CD4-positive, alpha-beta T cell treated with Interleukin-6 at 100 ng/mL for 8 hours (primary cell): ENCODE data around the gene KIF3B.
"Not testable (repeated sequence)": the region's sequence is repeated elsewhere in the genome, so short reads cannot be mapped to it uniquely, and the experiment has no call there.

ENCODE experiments used
- DNase-seq: peaks from one replicate; pipeline ENCODE4 v3.0.0-alpha.2; 2020; ENCODE audit warnings: mixed read lengths, low spot score

Gene KIF3B

DNA sequence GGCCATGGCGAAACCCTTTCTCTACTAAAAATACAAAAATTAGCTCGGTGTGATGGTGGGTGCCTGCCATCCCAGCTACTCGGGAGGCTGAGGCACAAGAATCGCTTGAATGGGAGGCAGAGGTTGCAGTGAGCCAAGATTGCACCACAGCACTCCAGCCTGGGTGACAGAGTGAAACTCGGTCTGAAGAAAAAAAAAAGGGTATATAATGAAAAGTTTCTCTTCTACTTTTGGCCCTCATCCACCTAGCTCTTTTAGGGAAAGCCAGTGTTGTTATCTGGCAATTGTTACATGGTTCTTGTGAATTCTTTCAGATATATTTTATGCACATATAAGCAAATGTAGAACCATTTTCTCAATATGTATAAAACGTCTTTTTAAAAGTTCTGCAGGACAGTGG, 19.0 kb downstream of the KIF3B start:
- DNase-seq: no peak

DNA sequence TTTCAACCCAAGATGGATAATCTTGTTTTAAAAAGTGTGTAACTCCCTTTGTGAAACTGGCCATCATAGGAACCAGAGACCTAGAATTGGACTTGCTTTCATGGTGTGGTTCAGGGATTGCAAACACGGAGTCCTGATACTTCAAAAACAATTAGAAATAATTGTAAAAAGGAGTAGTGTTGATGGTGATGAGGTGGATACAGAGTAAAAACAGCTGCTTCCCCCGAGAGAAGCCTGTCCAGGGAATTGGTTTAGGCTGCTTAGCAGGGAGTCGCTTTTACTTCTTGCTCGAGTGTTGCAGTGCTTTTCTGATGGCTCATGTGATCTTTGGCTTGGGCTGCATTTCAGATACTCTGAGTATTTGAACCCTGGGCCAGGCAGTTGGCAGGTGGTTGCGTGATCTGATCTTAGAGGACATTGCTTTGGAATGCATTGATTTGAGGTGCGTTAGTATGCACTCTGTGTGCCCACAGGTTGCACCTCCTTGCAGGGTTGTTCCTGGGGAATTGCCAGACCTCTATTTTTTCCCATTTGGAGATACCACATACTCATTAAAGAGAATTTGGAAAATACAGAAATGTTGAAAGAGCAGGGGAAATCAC, 19.5 kb downstream of the KIF3B start:
- DNase-seq: no peak

DNA sequence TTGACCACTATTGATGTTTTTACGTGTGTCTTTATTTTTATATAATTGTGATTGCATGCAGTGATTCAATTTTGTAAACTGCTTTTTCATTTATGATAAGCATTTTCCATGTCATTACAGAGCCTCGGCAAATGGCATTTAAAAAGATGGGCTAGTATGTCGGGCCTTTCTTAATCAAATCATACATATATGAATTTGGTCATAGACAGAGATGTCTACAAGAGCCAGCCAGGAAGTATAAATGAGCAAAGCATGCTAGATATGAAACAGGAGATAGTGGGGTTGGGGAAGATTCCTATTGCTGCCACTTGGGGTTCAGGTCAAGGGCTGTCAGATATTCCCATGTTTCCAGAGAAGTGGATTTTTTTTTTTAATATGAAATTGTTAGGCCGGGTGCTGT, 20.0 kb downstream of the KIF3B start:
- no peak for DNase-seq

DNA sequence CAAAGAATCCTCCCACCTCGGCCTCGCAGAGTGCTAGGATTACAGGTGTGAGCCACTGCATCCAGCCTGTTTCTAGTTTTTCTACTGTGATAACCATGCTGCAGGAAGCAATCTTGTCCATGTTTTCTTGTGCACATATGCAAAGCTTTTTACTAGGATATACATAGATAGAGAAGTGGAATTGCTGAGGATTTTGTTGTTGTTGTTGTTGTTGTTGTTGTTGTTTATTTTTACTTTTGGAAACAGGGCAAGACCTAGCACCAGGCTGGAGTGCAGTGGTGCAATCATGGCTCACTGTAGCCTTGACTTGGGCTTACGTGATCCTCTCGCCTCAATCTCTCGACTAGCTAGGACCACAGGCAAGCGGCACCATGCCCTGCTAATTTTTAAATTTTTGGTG, 23.2 kb downstream of the KIF3B start:
- no peak for DNase-seq

DNA sequence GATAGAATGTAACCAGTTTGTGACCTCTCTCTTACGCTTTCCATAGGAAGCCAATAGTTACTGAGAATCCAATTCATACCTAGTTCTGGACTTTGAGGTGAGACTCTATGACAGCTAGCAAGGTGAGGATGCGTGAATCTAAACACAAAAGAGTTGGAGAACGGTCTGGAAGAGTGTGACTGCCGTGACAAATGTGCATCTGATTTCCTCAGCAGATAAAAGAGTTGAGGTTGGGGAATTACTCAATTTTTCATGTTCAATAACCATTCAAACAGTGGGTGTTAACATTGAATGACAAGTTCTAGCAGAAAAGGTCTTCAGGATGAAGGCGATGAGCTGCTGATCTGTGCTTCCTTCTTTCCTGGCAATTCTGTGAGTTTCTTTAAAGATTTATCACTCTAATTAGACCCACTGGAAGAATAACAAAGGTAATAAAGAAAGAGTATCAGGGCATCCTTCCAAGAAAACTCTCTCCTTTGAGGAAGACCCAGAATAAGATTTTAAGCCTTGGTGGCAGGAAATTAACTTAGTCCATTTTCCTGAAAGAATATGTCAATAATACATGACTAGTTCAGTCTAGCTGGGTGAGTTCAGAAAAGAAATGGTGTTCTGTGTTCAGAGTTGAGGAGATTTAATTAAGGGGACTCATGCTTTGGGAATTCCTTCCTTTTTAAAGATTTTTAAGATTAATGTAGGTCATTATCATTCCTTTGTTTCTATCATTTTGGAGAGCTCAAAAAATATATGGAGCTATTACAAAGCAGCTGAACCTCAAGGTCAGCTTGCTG, 24.5 kb downstream of the KIF3B start:
- DNase-seq: no peak

DNA sequence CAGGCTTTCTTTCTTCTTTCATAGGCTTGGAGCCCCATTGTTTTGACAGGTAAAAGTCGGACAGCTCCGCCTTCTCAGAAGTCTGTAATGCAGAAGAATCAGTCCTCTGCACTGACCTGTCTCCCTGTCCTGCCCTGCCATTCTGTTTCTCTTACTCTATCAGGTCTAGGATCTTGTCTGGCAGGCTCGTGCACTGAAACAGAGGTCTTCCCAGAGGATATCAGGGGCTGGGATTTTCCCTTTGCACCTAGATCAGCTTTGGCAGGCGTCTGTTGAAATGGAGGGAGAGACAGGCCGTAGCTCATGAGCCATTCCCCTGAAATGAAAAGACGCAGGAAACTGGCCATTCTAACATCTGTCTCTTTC, 25.0 kb downstream of the KIF3B start:
- DNase-seq: no peak

DNA sequence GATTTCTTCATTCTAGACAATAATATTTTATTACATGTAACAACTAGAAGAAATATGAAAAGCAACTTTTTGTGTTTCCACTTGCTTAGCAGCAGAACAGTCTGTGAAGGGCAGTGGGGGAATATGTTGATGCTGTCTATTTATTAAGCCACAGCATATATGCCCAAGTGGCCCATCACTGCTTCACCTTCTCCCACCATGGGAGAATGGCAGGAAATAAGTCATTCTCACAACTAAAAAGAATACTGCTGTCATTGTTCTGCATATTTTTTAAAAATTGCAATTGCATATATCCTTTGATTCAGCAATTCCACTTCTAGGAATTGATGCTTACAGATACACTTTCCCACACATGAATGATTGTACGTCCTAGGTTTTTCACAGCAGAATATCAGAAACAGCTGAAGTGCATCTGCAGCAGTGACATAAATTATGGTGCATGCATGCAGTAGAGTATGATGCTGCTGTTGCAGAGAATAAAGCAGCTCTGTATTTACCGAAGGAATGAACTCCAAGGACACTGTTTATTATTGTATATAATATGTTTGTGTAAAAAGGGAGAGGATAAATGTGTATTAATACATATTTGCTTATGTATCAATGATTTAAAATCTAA, 26.8 kb downstream of the KIF3B start:
- no peak for DNase-seq

DNA sequence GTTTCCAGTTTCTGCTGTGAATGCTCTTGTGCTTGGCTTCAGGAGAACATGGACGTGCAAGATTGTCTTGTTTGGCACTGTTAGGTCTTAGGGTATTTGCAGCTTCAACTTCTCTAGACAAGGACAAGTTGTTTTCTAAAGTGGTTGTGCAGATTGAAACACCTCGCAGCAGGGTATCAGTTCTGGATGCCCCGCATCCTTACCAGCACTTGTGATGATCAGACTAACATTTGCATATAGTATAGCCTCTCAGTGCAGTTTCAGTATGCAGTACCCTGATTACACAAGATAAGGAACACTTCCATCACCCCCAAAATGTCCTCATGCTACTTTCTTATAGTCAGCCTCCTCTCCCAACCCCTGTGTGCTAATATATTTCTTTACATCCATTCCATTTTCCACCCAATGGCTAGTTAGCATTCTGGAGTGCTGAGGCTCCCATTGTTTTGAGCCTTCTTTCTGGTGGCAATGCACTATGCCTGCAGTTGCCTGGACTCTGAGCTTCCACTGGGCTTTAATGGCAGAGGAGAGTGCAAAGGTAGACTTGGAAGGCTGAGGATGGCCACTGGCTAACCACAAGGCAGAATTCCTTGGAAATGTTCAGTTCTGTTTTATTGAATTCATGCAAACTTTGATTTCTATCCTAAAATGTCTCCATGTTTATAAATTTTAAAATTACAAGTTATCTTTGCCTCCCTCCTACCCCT, 35.4 kb downstream of the KIF3B start:
- DNase-seq: no peak

DNA sequence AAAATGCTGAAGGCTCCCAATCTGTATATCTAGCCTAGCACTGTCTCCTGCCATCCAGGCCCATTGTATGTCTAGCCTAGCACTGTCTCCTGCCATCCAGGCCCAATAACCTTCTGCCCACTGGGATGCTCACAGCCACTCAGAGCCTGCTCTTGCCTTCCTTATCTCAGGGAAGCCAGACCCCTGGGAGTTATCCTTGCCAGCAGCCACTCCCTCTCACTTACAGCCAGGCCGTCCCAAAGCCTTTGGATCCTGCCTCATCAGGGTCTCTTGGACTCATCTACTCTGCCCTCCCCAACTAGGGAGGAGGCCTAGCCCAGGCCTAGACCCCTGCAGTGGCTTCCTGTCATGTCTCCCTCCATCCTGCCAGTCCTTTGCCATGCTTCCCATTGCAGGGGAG, 37.3 kb downstream of the KIF3B start:
- DNase-seq: no peak

DNA sequence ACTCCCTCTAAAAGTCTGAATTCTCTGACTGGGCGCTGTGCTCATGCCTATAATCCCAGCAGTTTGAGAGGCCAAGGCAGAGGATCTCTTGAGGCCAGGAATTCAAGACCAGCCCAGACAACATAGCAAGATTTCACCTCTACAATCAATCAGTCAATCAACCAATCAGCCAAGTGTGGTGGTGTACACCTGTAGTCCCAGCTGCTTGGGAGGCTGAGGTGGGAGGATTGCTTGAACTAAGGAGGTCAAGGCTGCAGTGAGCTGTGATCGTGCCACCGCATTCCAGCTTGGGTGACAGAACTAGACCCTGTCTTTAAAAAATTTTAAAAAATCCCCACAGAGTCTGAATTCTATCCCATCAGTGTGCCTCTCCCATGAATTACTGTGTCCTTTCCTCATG, 37.9 kb downstream of the KIF3B start:
- DNase-seq: no peak

DNA sequence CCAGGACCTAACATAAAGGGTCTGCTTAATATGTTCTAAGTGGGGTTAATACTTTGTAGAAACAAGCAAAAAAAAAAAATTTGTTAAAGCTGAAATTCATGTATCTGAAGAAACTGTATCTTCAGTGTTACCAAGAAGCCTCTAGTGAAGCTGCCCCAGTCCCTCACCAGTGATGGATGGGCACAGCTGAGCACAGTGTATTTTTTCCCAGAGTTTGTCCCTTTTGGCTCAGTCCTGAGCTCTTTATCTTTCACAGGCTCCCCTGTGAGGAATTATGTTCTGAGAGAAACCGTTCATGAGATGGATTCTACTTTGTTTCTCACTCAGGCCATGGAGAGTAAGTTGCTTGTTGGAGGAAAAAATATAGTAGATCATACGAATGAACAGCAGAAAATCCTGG, 38.4 kb downstream of the KIF3B start:
- DNase-seq: no peak

DNA sequence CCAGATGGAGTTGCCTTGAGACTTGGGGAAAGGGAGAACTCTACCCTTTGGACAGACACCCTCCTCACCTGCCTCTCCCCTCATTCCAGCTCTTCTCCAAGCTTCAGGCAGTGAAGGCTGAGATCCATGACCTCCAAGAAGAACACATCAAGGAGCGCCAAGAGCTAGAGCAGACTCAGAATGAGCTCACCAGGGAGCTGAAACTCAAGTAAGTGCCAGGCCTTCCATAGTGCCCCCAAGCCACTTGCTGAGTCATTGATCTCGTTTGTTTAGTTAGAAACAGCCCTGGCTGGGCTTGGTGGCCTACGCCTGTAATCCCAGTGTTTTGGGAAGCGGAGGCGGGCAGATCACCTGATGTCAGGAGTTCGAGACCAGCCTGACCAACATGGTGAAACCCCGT, 39.2 kb downstream of the KIF3B start:
- DNase-seq: no peak

DNA sequence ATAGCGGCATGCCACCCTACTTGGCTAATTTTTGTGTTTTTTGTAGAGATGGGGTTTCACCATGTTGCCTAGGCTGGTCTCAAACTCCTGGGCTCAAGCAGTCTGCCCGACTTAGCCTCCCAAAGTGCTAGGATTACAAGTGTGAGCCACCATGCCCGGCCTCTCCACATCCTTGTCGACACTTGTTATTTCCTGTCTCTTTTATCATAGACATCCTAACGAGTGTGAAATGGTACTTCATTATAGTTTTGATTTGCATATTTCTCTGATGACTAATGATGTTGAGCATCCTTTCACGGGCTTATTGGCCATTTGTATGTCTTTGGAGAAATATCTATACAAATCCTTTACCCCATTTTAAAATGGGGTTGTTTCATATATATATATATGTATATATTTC, 41.6 kb downstream of the KIF3B start:
- no peak for DNase-seq

DNA sequence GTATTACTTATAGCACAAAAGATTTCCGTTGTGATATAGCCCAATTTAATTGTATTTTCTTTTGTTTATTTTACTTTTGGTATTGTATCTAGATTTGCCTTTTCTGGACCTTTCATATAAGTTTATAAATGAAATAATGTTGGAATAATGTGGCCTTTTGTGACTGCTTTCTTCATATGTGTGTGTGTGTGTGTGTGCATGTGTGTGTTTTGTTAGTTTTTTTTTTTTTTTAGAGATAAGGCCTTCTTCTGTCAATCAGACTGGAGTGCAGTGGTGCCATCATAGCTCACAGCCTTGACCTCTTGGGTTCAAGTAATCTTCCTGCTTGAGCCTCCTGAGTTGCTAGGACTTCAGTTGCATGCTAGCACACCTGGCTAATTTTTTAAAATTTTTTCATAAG, 42.9 kb downstream of the KIF3B start:
- DNase-seq: no peak

DNA sequence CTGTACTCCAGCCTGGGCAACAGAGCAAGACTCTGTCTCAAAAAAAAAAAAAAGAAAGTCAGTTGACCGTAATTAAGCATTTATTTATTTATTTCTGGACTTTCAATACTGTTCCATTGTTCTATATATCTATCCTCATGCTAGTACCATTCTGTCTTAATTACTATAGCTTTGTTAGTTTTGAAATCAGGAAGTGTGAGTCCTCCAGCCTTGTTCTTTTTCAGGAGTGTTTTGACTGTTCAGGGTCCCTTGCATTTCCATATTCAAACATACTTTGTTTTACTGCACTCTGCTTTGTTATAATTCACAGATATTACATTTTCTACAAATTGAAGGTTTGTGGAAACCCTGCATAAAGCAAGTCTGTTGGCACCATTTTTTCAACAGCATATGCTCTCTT, 43.9 kb downstream of the KIF3B start:
- DNase-seq: no peak

DNA sequence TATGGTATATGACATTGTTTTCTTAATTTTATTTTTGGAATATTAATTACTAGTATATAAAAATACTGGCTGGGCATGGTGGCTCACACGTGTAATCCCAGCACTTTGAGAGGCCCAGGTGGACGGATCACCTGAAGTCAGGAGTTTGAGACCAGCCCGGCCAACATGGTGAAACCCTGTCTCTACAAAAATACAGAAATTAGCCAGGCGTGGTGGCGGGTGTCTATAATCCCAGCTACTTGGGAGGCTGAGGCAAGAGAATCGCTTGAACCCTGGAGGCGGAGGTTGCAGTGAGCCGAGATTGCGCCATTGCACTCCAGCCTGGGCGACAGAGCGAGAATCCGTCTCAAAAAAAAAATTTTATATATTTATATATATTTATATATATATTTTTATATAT, 44.8 kb downstream of the KIF3B start:
- DNase-seq: not testable (repeated sequence)

DNA sequence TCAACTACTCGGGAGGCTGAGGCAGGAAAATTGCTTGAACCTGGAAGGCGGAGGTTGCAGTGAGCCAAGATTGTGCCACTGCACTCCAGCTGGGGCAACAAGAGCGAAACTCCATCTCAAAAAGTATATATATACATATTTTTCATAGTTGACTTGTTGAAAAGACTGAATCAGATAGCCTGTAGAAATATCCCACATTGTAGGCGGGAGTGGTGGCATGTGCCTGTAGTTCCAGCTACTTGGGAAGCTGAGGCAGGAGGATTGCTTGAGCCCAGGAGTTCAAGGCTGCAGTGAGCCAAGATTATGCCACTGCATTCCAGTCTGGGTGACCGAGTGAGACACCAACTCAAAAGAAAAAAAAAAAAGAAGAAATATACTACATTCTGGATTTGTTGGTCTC, 46.3 kb downstream of the KIF3B start:
- not testable (repeated sequence) for DNase-seq

DNA sequence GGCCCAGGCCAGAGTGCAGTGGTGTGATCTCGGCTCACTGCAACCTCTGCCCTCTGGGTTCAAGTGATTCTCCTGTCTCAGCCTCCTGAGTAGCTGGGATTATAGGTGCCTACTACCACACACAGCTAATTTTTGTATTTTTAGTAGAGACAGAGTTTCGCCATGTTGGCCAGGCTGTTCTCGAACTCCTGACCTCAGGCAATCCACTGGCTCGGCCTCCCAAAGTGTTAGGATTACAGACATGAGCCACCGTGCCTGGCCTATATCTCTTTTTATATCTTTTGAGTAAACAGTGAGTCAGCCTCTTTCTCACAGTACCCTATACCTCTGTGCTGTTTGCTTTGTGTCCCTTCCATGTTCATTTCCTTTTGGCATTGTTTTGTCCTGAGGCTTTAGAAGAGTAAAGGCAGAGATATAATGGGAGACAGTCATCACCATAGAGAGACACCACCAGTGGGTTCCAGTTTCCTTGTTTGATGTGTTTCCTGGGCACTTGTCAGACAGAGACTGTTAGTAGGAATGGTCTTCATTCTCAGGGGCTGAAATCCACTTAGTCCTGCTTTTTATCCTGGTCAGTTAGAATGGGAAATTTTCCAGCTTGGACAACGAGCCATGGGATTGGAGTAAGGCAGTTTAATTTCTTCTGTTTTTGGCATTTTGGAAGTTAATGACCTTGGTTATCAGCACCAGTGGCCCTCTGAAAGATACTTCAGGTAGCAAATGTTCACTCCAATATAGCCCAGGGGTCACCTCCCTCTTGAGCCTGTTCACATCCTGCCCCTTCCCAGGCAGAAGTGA, 48.5 kb downstream of the KIF3B start:
- DNase-seq: no peak

DNA sequence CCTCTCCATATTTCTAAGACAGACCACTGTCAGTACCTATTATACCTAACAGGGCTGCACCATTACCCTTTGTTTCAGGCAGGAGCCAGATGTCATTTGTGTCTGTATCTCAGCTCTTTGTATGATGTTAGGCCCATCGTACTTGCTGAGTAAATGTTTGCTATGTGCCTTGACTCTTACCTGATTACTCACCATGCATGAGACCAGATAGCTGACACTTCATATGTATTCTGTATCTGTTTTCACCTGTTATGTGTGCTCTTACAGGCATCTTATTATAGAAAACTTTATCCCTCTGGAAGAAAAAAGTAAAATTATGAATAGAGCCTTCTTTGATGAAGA, 49.0 kb downstream of the KIF3B start:
- DNase-seq: no peak

DNA sequence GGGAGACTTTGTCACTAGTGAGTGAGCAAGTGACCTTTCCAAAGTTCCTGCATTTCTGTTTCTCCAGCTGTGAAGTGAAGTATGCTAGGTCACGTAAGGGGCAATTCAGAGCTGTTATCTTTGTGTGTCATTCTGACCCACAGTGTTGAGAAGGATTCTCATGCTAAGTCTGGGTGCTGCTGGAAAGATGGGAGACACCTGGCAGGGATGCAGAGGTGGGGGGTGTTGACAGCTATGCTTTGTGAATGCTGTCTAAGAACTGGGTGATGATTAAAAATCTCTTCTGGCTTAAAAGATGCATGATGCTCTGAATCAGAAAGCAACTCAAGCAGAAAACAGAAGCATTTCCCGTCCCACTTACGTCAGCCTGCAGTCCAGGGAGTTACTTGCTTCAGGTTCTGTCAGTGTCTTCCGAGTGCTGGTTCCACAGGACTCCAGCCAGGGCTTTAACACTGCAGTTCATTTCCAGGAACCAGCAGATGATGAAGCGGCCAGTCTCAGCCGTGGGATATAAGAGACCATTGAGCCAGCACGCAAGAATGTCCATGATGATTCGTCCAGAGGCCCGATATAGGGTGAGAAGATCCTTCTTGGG, 49.7 kb downstream of the KIF3B start:
- DNase-seq: no peak

DNA sequence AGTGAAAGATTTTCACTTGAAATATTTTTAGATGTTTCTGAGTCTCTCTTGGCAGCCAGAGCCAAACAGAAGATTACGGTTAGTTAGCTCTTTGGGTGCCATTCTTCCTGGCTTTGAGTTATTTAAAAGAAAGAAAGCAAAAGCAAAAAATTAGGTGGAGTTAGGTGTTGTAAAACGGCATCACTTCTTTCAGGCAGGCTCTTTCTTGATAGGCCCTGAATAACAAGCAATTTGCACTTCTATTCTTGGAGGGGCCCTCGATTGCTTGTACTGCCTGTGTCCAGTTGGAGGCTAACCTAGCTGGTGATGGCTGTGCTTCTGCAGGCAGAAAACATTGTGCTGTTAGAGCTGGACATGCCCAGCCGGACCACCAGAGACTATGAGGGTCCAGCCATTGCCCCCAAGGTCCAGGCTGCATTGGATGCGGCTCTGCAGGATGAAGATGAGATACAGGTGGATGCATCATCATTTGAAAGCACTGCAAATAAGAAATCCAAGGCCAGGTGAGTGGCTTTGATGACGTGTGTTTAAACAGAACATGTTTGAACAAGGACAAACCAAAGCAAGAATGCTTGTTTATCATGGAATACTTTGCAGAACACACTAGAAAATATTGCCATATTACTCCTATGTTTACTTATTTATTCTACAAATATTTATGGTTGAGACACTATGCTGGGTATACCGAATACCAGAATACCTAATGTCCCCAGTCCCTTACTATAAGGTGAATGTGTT, 52.5 kb downstream of the KIF3B start:
- DNase-seq: no peak
